HL-60/S4 treated with phorbol 12-myristate 13-acetate at 8.2 ng/mL for 4 days and 3 days (cell line): ENCODE data around the gene TLR9.
"Not testable (repeated sequence)": the region's sequence is repeated elsewhere in the genome, so short reads cannot be mapped to it uniquely, and the experiment has no call there.

ENCODE experiments used
- in situ Hi-C: fragments of 300-500 bp; cut with MboI; formaldehyde crosslinking; loops from 2 replicates; pipeline ENCODE4 v1.15.0; 2022; ENCODE audit warnings: low sequenced_read_pairs

The TLR9 gene

DNA sequence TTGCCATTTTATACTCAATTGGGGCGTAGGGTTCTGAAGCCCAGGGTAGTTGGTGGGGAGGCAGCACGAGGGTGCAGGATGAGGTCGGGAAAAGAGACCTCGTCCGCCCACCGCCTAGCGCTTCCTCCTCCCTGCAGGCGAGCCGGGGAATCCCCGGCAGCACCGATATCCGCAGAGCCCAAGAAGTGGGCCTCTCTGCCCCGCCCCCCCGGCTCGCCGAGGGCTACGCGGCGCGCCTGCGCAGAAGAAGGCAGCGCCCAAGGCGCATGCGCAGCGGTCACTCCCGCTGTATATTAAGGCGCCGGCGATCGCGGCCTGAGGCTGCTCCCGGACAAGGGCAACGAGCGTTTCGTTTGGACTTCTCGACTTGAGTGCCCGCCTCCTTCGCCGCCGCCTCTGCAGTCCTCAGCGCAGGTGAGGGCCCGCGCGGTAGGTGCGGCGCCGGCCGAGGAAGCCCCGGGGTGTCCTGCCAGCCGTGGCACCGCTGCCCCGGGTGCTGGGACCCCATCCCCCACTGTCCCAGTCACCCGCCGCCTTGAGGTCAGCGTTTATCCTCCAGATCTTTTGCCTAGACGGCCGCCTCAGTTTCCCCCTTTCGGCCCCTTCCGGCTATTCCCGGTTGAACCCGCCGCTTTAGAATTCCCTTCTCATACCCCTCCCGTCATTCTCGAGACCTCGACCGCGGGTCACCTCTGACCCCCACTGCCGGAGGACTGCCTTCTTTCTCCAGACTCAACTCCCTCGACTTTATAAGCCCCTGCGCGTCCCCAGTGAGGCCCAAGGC, 27.4 kb downstream of the TLR9 start, which contains the start of gene ALAS1:
ALAS1 (plus strand) TSS at position 319 of the 784 bp plus-strand sequence. CDS start 1,082 bp downstream, outside the sequence.
- in situ Hi-C loops, result no loop called here

DNA sequence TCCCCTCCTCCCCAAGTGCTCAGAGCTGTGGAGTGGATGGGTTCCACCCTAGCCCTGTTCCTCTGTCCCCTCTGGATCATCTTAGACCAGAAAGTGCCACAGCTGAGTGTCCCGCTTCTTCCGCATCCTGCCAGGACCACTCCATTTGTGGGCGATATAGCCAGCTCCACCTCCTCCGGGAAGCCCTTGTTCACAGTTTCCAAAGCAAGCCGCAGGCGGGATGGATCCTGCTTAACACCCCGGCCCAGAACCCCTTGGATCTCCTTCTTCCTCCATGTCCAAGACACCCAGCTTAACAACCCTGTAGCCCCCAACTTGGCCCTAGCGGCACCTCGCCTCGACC, 28.0 kb downstream of the TLR9 start:
- in situ Hi-C loops, result no loop called here

DNA sequence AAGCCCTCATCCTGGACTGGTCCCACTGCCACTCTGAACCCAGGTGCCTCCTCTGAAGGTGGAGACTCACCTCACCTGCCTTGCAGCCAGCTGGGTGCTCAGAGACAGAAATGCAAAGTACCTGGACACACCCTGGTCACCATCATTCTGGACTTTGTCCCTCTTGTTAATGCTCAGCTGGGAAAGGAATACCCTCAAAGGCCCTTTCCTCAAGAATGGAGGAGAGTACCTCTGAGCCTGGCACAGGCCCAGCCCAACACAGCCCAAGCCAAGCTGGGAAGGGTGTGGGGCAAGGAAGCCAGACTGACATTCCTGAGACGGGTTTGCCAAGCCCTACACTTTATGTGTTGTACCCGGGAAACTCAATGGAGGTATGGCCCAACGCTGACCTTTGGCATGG, 28.5 kb downstream of the TLR9 start:
- in situ Hi-C loops, result no loop called here

DNA sequence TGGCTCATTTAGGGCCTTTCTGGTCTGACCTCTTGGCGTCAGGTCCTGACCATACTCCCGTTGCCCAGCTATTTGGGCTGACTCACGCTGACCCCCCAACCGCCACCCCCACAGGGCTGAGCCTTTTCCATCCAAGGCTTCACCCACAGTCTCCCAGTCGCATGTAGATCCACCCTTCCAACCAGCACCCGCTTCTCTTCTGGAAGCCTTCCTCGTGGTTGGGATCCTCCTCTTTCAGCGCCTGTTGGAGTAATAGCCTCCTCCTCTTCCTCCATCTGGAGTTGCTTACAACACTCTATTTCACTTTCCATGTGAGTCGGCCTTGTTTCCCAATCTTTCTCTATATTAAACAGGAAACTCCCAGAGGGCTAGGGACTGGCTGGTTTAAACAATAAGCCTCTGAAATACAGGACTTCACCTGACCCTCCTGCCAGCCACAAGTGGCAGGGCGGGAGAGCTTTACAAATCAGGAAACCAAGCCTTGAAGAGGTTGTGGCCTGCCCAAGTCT, 29.6 kb downstream of the TLR9 start:
- in situ Hi-C loops, result no loop called here

DNA sequence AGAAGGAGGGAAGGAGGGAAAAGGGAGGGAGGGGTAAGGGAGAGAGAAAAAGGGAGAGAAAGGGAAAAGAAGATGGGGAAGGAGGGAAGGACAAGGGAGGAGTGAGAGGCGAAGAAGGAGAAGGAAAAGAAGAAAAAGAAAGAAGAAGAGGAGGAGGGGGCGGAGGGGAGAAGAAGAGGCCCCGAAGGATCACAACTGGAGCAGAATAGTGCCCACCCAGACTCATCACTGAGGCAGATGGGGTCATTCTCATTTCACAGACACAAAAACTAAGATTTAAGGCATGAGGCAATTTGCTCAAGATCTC, 30.2 kb downstream of the TLR9 start:
- in situ Hi-C loops, result no loop called here

DNA sequence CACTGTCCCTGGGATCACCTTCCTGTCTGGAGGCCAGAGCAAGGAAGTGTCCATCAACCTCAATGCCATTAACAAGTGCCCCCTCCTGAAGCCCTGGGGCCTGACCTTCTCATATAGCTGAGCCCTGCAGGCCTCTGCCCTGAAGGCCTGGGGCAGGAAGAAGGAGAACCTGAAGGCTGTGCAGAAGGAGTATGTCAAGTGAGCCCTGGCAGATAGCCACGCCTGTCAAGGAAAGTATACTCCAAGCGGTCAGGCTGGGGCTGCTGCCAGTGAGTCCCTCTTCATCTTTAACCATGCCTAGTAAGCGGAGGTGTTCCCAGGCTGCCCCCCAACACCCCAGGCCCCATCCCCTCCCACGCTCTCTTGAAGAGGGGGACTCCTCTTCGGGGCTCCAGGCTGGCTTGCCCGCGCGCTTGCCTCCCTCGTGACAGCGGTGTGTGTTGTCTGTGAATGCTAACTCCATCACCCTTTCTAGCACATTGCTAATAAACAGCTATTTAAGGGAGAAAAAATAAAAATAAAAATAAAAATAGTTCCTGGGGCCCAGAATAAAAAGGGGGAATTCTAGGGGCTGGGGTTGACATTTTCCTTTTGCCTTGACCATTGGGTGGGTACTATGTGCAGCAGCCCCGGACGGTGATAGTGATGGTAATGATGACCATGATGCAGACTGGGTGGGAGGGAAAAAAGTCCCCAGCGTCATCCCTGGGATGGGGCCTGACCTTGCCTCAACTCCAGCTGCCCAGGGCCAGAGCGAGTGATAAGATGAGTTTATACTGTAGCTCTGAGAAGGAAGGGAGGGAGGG, 30.8 kb downstream of the TLR9 start:
- in situ Hi-C loops, result no loop called here

DNA sequence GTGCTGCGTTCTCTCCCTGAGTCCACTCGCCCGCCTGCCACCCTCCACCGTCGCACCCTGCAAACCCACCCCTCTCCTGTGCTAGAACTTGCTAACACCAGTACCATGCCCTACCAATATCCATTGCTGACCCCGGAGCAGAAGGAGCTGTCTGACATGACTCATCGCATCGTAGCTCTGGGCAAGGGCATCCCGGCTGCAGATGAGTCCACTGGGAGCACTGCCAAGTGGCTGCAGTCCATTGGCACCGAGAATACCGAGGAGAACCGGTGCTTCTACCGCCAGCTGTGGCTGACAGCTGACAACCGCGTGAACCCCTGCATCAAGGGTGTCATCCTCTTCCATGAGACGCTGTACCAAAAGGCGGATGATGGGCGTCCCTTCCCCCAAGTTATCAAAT, 32.4 kb downstream of the TLR9 start:
- in situ Hi-C loops, result no loop called here

DNA sequence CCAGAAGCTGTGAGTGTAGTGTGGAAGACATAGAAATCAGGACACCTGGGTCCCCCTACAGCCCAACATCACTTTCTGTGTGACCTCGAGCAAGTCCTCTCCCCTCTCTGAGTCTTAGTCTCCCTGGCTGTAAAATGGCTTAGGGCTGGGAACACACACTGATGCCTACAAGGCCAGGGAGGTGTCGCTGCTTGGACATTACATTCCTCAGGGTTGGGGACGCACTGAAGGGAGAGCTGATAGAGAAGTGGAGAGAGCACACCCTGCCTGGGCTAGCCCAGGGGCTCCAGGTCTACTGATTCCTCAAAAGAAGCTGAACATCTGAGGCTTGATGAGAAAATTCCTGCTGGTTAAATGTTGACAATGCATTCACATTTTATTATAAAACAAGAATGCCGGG, 33.8 kb downstream of the TLR9 start:
- in situ Hi-C loops, result no loop called here

DNA sequence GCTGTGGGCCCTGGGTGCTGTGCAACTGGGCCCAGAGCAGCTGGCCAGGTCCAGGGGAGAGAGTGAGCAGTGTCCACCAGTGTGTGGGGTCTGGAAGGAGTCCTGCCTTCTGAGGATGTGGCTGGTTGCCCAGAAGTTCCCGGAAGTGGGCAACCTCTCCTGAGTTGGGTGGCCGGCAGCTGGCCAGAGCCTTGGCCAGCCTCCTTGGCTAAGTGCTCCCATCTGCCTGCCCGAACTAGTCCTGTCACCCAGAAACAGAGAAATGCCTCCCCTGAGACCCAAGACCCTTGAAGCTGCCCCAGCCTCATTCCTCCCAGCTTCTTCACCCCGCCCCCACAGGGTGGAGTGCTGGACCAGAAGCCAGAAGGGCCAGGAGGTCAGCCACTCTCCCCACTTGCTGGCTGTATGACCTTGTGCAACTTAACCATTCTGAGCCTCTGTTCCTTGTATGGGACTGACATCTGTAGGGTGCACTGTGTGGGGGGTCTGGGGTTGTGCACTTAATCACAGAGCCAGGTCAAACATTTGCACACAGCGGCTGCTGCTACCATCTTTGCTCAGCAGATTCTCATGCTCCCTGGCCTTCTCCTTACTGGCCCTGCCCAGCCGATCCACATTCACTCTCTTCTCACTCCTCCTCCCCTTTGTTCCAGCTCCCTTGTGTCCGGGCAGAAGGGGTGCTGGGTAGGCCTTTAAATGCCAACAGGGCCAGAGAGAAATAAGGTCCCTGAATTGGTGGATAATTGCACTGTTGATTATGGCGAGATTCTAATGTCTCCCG, 35.0 kb downstream of the TLR9 start:
- in situ Hi-C loops, result no loop called here

DNA sequence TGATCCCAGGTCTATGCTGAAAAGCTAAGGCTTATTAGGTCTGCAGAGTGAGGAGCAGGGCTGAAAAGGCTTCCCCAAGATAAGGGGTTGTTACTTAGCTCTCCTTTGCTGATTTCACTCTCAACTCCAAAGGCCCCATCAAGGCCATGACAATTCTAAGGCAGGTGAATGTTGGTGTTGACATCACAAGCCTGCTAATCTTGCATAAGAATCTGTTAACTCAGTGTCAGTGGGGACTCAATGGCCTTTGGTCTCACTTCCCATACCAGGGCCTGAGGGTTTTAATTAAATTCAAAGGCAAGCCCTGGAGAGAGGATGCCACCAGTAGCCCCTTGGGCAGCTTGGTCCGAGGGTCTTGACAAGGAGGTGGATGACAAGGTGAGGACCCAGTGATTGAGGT, 36.9 kb downstream of the TLR9 start:
- in situ Hi-C loops, result no loop called here

DNA sequence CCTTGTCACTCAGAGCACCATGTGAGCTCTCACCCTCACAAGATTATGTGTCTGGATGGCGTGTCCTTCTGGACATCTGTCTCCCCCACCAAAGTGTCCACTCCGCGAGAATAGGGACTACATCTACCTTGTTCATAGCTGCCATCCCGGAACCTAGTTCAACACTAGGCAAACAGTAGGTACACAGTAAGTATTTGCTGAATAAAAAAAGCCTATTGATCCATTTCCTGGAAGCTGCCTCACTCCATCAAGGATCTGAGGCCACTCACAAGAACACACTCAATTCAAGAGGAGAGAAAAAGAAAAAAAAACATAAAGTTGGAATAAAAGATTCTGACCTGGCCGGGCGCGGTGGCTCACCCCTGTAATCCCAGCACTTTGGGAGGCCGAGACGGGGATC, 38.7 kb downstream of the TLR9 start:
- in situ Hi-C loops, result no loop called here

DNA sequence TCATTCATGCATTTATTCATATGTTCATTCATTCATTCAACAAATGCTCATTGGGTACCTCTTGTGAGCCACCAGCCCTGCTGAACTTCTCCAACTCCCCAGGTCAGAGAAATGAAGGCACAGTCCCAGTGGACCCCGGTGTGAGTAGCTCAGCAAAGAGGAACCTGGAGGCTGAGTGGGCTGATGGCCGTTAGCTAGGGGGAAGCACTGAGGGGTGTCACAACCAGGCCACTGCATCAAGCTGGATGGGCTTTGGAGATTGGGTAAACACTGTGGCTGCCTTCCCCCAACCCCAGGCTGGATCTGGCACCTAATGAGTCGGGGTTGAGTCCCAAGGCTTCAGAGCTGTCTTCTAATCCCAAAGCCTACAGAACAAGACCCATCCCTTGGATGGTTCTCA, 39.6 kb downstream of the TLR9 start:
- in situ Hi-C loops, result no loop called here

DNA sequence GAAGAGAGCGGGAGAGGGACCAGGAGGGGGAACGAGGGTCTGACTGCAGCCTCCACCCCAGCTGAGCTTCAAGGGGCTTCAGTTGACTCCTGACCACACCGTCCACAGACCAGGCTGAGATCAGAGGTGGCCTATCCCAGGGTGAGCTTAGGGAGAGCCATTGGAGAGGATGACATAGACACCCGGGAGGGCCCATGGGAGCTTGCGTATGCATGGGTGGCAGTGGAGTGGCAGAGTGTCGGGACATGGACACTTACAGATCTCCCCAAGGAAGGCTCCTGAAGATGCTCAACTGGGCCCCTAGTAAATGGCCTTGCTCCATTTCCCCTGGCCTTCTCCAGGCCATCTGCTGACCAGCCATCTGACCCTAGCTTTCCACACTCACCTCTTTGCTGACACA, 40.1 kb downstream of the TLR9 start:
- in situ Hi-C loops, result no loop called here

DNA sequence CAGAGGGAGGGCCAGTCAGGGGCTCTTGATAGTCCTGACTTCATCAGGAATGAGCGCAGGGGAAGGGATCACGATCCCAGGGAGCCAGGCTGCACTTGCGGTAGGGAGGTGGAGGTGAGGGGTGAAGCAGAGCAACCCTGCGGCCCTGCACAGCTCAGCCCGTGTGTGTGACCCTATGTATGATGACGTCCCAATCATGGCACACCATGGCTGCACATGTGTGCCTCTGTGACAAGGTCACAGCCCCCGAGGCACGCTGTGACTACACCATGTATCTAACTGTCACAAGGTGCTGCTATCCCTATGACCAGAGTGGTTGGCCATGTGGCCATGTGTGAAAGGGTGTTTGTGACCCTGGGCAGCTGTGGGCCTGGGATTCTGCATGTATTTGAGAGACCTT, 40.8 kb downstream of the TLR9 start:
- in situ Hi-C loops, result no loop called here

DNA sequence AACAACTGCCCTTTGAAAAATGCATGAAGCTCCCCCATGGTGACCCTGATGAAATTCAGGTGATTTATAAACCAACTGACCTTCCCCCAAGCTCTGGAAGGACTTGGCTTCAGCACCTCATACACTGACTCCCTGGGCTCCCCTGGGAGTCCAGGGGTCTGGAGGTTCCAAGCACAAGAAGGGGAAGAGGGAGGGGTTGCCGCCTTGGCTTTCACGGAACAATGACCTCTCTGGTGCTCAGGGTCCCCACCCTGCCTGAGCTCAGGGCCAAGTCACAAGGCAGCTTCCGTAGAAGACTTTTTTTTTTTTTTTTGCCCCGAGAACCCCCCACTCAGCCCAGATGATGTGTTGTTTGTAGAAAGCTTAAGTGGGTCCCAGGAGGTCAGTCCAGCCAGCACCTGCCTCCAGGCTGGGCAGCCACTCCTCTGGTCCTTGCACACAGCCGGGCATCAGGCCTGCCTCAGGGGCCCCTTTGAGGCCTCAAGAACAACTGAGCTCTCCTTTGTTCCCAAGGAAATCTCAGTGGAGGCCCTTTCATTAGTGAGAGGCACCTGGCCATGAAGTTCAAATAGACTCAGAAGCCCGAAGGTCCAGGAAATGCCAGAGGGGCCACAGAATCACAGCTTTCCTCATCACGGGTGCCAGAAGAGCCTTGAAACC, 41.5 kb downstream of the TLR9 start:
- in situ Hi-C loops, result no loop called here

DNA sequence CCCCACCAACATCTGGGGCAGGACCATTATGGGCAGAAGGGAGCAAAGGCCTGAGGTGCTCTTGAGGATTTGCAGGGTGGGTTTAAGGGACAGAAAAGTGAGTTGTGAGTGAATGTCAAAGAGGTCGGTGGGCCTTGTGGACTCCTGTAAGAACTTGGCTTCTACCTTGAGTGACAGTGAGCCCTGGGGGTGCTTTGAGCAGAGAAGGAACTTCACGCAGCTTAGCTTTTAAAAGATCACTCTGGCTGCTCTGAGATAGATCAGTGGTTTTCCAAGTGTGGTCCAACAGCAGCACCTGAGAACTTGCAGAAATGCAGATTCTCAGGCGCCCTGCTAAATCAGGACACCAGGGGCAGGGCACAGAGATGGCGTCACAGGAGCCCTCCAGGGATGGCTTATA, 42.8 kb downstream of the TLR9 start:
- in situ Hi-C loops, result no loop called here

DNA sequence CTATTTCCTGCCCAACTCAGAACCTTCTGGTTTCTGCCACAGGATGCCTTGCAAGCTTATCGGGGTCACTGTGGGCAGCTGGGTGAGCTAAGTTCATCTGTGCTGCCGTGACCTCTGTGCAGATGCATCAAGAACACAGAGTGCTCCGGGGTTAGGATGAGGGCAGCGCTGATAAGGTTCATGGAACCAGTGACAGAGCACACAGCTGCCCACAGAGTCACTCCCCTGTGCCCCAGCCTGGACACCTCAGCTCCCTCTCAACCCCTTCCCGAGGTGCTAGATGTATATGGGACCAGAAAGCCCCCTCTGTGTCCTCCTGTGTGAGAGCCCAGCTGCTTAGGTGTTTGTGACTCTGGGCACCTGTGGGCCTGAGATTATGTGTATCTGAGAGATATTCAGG, 43.2 kb downstream of the TLR9 start:
- in situ Hi-C loops, result no loop called here

DNA sequence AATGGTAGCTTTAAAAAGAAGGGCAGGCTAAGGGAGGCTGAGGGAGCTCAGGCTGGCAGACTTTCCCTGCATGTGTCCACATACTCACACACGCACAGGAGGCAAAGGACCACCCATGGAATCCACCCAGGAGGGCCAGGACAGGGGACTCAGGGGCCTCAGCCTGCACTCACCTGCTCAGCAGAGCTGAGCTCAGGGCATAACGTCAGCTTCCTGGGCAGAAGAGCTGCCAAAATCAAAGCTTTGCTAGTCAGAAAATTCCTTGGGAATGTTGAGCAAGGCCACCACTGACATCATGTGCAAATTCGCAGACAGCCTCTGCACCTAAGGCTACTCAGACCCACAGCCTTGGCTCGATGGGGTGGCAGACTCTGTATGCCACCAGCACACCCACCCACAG, 43.9 kb downstream of the TLR9 start:
- in situ Hi-C loops, result no loop called here

DNA sequence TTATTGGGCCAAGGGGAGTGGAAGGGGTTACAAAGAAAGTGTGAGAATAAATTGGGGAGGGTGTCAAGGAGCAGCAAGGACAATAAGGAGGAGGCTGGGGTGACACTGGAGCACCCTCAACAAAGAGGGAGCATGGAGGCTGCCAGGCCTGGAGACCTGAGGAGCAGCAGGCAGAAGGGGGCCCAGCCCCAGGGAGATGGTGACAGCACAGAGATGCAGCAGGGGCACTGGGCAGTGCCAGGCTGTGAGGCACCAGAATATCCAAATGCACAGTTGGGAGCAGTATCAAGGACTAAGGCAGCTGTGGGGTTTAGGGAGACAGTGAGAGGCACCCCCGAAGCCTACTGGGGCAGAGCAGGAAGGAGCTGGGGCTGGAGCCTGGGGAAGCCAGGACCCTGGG, 46.9 kb downstream of the TLR9 start:
- in situ Hi-C loops, result no loop called here

DNA sequence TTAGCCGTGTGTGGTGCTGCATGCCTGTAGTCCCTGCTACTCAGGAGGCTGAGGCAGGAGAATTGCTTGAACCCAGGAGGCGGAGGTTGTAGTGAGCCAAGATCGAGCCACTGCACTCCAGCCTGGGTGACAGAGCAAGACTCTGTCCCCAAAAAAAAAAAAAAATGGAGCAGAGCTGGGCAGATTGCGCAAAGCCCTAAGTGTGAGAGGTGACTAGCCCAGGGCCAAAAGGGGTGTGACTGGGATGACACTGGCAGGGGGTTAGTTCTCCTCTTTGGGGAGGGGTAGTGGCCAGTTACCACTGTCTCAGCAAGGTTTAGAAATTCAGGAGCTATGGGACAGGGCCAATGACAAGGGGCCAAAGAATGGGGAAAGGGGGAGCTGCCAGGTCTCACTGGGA, 47.3 kb downstream of the TLR9 start:
- in situ Hi-C loops, result not testable (repeated sequence)

DNA sequence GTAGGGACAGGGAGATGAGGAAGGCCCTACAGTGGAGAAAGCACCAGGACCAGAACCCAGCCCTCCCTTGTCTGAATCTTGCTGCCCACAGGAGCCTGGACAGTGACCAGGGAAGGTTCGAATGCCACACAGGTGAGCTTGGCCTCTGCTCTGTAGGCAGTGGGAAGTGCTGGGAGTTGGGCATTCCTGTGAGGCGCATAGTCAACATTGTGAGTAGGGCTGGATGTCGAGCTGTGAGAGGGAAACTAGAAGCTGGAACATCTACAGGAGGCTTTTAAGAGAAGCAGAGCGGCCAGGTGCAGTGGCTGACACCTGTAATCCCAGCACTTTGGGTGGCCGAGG, 47.8 kb downstream of the TLR9 start:
- in situ Hi-C loops, result no loop called here
